Mucosa of descending colon (tissue), 3 donors: Measurements from ENCODE around the gene NPAS2. TPM values are rescaled to one million over a fixed set of nuclear protein-coding genes. Genes with fewer than 3 reads are reported as not detected.

Experiments
- ATAC-seq: fragments of 200-7000 bp; cut with Tn5 transposase; one replicate; pipeline ENCODE4 v1.9.1; 2020; ENCODE audit warnings: mild to moderate bottlenecking, moderate library complexity
- DNase-seq, 3 donors: peaks; one replicate each; pipeline ENCODE4 v3.0.0-alpha.2; 2020
- H3K36me3 ChIP-seq: fragments of 200-600 bp; one replicate; pipeline ENCODE4 v1.8.0; 2021; ENCODE audit warnings: low read depth, mild to moderate bottlenecking
- H3K4me1 ChIP-seq: fragments of 200-600 bp; one replicate; pipeline ENCODE4 v1.8.0; 2021; ENCODE audit warnings: low read depth, mild to moderate bottlenecking
- H3K4me3 ChIP-seq: fragments of 200-600 bp; one replicate; pipeline ENCODE4 v1.8.0; 2021; ENCODE audit warnings: mild to moderate bottlenecking
- H3K9me3 ChIP-seq: fragments of 200-600 bp; one replicate; pipeline ENCODE4 v1.8.0; 2021; ENCODE audit warnings: mild to moderate bottlenecking
- CTCF ChIP-seq: fragments of 200-600 bp; IDR thresholded peaks from one replicate; pipeline ENCODE4 v1.8.0; 2022; ENCODE audit warnings: antibody characterized with exemption, mild to moderate bottlenecking
- intact Hi-C, 2 donors: fragments of 100-400 bp; cut with DNase I in 1 of 2; cut with micrococcal nuclease in 1 of 2; formaldehyde crosslinking; loops; one replicate each; pipeline versions ENCODE4 v1.11.0 to v1.11.1; 2022; cut with DNase I, micrococcal nuclease
- total RNA-seq, 3 donors: library from RNA; stranded (reverse); fragmentation: NEBNext Ultra II Directional in 2 of 3; extraction: Animal tissue kit (Norgen Biotek cat#: 25700) in 2 of 3; gene quantifications; one replicate each; pipeline versions ENCODE4 v1.2.1 to v1.2.4, GENCODE V29; 2021 to 2023
- donor health status: DM: no; HTN: no; CAD: no; lungs with moderate emphysema.
- donor health status: DM: no; HTN: no; CAD: no.
- donor health status: DM: no; HTN: yes; CAD: no.

NPAS2 gene
- total RNA-seq, 3 donors from 2014 or later: 42.5 to 53.1 (median 46.5) TPM

GRCh38 chr2:101003278-101003775 lies 183.4 kb downstream of the NPAS2 start:
- Histone ChIP-seq H3K4me1 (peaks cover 13% of the 10 kb centered on the region), H3K4me3 (peak overlapping the region; percentile 64), H3K36me3 (peaks cover 16% of the 10 kb centered on the region), H3K9me3 (no peaks in the 10 kb centered on the region)
- TF ChIP-seq CTCF: no peak
- no peak for DNase-seq
- no peak for ATAC-seq
- intact Hi-C loops: no loop called here

GRCh38 chr2:101004620-101005325 lies 184.8 kb downstream of the NPAS2 start:
- no peak overlapping the region for H3K4me3 ChIP-seq
- H3K9me3 ChIP-seq: no peaks in the 10 kb centered on the region
- peaks cover 16% of the 10 kb centered on the region for H3K36me3 ChIP-seq
- DNase-seq: no peak
- intact Hi-C loops: no loop called here
- no peak for TF ChIP-seq CTCF
- ATAC-seq: no peak
- peaks cover 13% of the 10 kb centered on the region for H3K4me1 ChIP-seq

- ATAC-seq (no peak), DNase-seq (no peak)
- intact Hi-C loops: no loop called here
- Histone ChIP-seq H3K36me3 (peaks cover 16% of the 10 kb centered on the region), H3K9me3 (no peaks in the 10 kb centered on the region), H3K4me1 (peaks cover 13% of the 10 kb centered on the region), H3K4me3 (no peak overlapping the region)
- no peak for TF ChIP-seq CTCF
Measured at GRCh38 chr2:101006065-101006715, 186.3 kb downstream of the NPAS2 start.

GRCh38 chr2:101007415-101008345 lies 187.7 kb downstream of the NPAS2 start:
- Histone ChIP-seq H3K4me3 (no peak overlapping the region), H3K36me3 (peaks cover 16% of the 10 kb centered on the region), H3K4me1 (peaks cover 13% of the 10 kb centered on the region), H3K9me3 (no peaks in the 10 kb centered on the region)
- intact Hi-C loops: no loop called here
- ATAC-seq: no peak
- DNase-seq: no peak
- TF ChIP-seq CTCF: no peak

GRCh38 chr2:101011152-101011551 lies 191.2 kb downstream of the NPAS2 start:
- ATAC-seq (no peak), DNase-seq (no peak)
- peaks cover 8% of the 10 kb centered on the region for H3K36me3 ChIP-seq
- H3K9me3 ChIP-seq: no peaks in the 10 kb centered on the region
- no peaks in the 10 kb centered on the region for H3K4me1 ChIP-seq
- no peak overlapping the region for H3K4me3 ChIP-seq
- intact Hi-C loops: loop anchor here in 1 of 2 donors (5.0 to 10.0 kb wide), 2 partner anchors 141 to 194 kb away; partner anchors contain the start of gene TBC1D8
- no peak for TF ChIP-seq CTCF
